ENCODE data around the gene PSMA8.
"Not testable (repeated sequence)": the region's sequence is repeated elsewhere in the genome, so short reads cannot be mapped to it uniquely, and the experiment has no call there.

PSMA8 gene

DNA sequence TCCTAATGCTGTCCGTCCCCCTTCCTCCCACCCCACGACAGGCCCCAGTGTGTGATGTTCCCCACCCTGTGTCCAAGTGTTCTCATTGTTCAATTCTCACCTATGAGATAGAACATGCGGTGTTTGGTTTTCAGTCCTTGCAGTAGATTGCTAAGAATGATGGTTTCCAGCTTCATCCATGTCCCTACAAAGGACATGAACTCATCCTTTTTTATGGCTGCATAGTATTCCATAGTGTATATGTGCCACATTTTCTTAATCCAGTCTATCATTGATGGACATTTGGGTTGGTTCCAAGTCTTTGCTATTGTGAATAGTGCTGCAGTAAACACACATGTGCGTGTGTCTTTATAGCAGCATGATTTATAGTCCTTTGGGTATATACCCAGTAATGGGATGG, 105.0 kb downstream of the PSMA8 start:
- not testable (repeated sequence) for DNase-seq

GRCh38 chr18:26242392-26242791, 108.7 kb downstream of the PSMA8 start:
- not testable (repeated sequence) for DNase-seq

All from EL (cell line).